HepG2 (cell line): ENCODE measurements around the gene SNRNP25. TPM values are rescaled to one million over a fixed set of nuclear protein-coding genes. Genes with fewer than 3 reads are reported as not detected.

ENCODE experiments used
- CREBL2 ChIP-seq: sonication (generic); formaldehyde crosslinking; IDR thresholded peaks from 2 replicates; pipeline ENCODE4 v1.8.1; 2023; ENCODE audit warnings: missing genetic modification reagents, mild to moderate bottlenecking, borderline replicate concordance
- CREM ChIP-seq, 2 experiments: sonication (generic) in 1 of 2; formaldehyde crosslinking in 1 of 2; IDR thresholded peaks; 2 replicates each; pipeline versions ENCODE4 v1.4.0 to v1.6.1; 2016 to 2020; ENCODE audit warnings: antibody characterized with exemption in 1 of 2, mild to moderate bottlenecking in 1 of 2, missing genetic modification reagents in 1 of 2
- FOXC1 ChIP-seq: sonication (generic); formaldehyde crosslinking; IDR thresholded peaks from 2 replicates; pipeline ENCODE4 v1.8.0; 2022; ENCODE audit warnings: mild to moderate bottlenecking, missing genetic modification reagents, borderline replicate concordance
- FUBP1 ChIP-seq: sonication (generic); formaldehyde crosslinking; IDR thresholded peaks from 2 replicates; pipeline ENCODE4 v1.5.1; 2020; ENCODE audit warnings: missing genetic modification reagents, mild to moderate bottlenecking, borderline replicate concordance
- GABPB1 ChIP-seq: IDR thresholded peaks from 2 replicates; pipeline ENCODE4 v1.6.1; 2016; ENCODE audit warnings: mild to moderate bottlenecking, missing genetic modification reagents, moderate library complexity, missing compliant biosample characterization
- IRF9 ChIP-seq: sonication (generic); formaldehyde crosslinking; IDR thresholded peaks from 2 replicates; pipeline ENCODE4 v1.8.0; 2022; ENCODE audit warnings: missing genetic modification reagents, mild to moderate bottlenecking, borderline replicate concordance
- KIAA2018 ChIP-seq: sonication (generic); formaldehyde crosslinking; IDR thresholded peaks from 2 replicates; pipeline ENCODE4 v1.5.0; 2020; ENCODE audit warnings: mild to moderate bottlenecking, missing genetic modification reagents, borderline replicate concordance
- MAF1 ChIP-seq: sonication (generic); formaldehyde crosslinking; IDR thresholded peaks from 2 replicates; pipeline ENCODE4 v1.5.0; 2020; ENCODE audit warnings: missing genetic modification reagents, borderline replicate concordance
- MAZ ChIP-seq, 2 experiments: sonication (generic) in 1 of 2; formaldehyde crosslinking in 1 of 2; IDR thresholded peaks; 2 replicates each; pipeline versions ENCODE4 v1.5.0 to v1.6.1; 2012 to 2020; ENCODE audit warnings: low read depth in 2 of 2, mild to moderate bottlenecking in 2 of 2, borderline replicate concordance in 1 of 2, improper control_type of control experiment in 1 of 2, low read length in 1 of 2, missing genetic modification reagents in 1 of 2, moderate library complexity in 1 of 2
- NBN ChIP-seq: fragments of 450-650 bp; conservative IDR thresholded peaks from 2 replicates; pipeline ENCODE4 v1.6.1; 2017
- NCOA5 ChIP-seq: sonication (generic); formaldehyde crosslinking; IDR thresholded peaks from 2 replicates; pipeline ENCODE4 v1.4.0; 2020; ENCODE audit warnings: missing genetic modification reagents
- NFRKB ChIP-seq: fragments of 450-650 bp; IDR thresholded peaks from 2 replicates; pipeline ENCODE4 v1.6.1; 2017
- ZFP36L1 ChIP-seq: sonication (generic); formaldehyde crosslinking; IDR thresholded peaks from 2 replicates; pipeline ENCODE4 v1.8.0; 2022; ENCODE audit warnings: mild to moderate bottlenecking, missing genetic modification reagents, moderate library complexity
- ZNF335 ChIP-seq: sonication (generic); formaldehyde crosslinking; IDR thresholded peaks from 2 replicates; pipeline ENCODE4 v1.4.0; 2020; ENCODE audit warnings: missing genetic modification reagents
- polyA plus RNA-seq, 8 experiments: library from polyadenylated mRNA; depleted of rRNA in 3 of 8; stranded (reverse) in 7 of 8; unstranded in 1 of 8; fragments of >200 nt; fragmentation: Illumina TruSeq in 4 of 8; extraction: Trizol in 4 of 8; gene quantifications; 2 replicates each; pipeline versions ENCODE4 v1.2.1 to v1.2.3, GENCODE V29; 2011 to 2016; ENCODE audit warnings: low read depth in 4 of 8, missing spikeins in 1 of 8, mixed read lengths in 1 of 8; ENCODE audit not compliant: insufficient read depth in 1 of 8
- total RNA-seq, 5 experiments: library from RNA; depleted of rRNA; stranded (reverse); fragments of >200 nt; fragmentation: Illumina TruSeq; extraction: Trizol; gene quantifications; 2 replicates each; pipeline ENCODE4 v1.2.3, GENCODE V29; 2016; ENCODE audit warnings: low read depth in 1 of 5

SNRNP25 gene
- total and polyA plus RNA-seq, 2 of the 13 experiments (the other 11 are each of a cell fraction or from before 2014, with no cell fraction given), result 34.1 to 97.4 TPM

- TF ChIP-seq KIAA2018 (CRISPR knock-in tag), result no peak
- 0 out of 2 replicates have a peak, but pooled peaks have one; percentile 32 for TF ChIP-seq MAZ (IDR thresholded peaks at IDR 0.05; ENCODE audit: borderline replicate concordance, low read depth, low read length)
- peak; percentile 88; the same call in 1 of the 2 replicates for TF ChIP-seq MAZ (CRISPR knock-in tag; IDR thresholded peaks at IDR 0.05; ENCODE audit: low read depth)
- TF ChIP-seq ZNF335 (CRISPR knock-in tag), result peak; percentile 19; the same call in 1 of the 2 replicates
- TF ChIP-seq FOXC1 (CRISPR knock-in tag), result peak; percentile 78
- TF ChIP-seq NCOA5, result no peak
- TF ChIP-seq IRF9 (CRISPR knock-in tag), result no peak
- TF ChIP-seq NBN, result no peak
- TF ChIP-seq GABPB1 (CRISPR knock-in tag), result peak; percentile 67; the same call in 1 of the 2 replicates
- no peak for TF ChIP-seq MAF1 (CRISPR knock-in tag)
- peak; percentile 48 for TF ChIP-seq CREM (IDR thresholded peaks at IDR 0.05)
- TF ChIP-seq CREM (CRISPR knock-in tag; IDR thresholded peaks at IDR 0.05), result no peak
- no peak for TF ChIP-seq ZFP36L1
- TF ChIP-seq CREBL2 (CRISPR knock-in tag), result no peak; the same call in 1 of the 2 replicates
- TF ChIP-seq NFRKB, result no peak
- no peak for TF ChIP-seq FUBP1 (CRISPR knock-in tag)
These were observed at the start of gene SNRNP25, which contains the start of gene POLR3K (continued) for GRCh38 chr16:53346-54236.
